Right ventricle myocardium superior (tissue), 1 donor: ENCODE data around the gene KANSL1. TPM values are rescaled to one million over a fixed set of nuclear protein-coding genes. Genes with fewer than 3 reads are reported as not detected.

Source experiments
- ATAC-seq: fragments of 200-7000 bp; cut with Tn5 transposase; one replicate; pipeline ENCODE4 v1.9.1; 2020; ENCODE audit warnings: mild to moderate bottlenecking; ENCODE audit not compliant: poor library complexity
- DNase-seq: peaks from one replicate; pipeline ENCODE4 v3.0.0-alpha.2; 2020
- intact Hi-C: fragments of 100-400 bp; cut with DNase I; formaldehyde crosslinking; loops from one replicate; pipeline ENCODE4 v1.11.2; 2022
- total RNA-seq: library from RNA; stranded (reverse); fragmentation: NEBNext Ultra II Directional; extraction: Animal tissue kit (Norgen Biotek cat#: 25700); gene quantifications from one replicate; pipeline ENCODE4 v1.2.1, GENCODE V29; 2021
- donor health status: DM: no; HTN: yes; CAD: no; lungs with severe emphysema.

Gene KANSL1
- total RNA-seq, 1 donor from 2014 or later, result 25.1 TPM

DNA sequence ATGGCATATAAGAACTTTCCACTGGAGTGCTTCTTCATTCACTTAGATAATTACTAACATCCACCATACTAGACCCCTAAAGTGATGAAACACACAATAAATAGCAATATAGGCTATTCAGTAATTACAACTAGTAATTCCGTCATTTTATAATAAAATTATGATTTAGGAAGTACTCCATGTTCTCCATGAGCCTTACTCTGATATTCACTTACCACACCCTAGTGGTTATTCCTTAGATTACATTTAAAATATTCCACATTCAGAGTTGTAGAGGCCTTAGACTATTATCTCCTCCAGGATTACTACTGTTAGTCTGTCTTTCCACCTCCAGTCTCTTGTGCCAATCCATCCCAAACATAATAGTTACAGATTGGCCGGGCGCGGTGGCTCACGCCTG, 131.8 kb downstream of the KANSL1 start:
- intact Hi-C loops, result no loop called here
- no peak for DNase-seq
- ATAC-seq, result no peak

DNA sequence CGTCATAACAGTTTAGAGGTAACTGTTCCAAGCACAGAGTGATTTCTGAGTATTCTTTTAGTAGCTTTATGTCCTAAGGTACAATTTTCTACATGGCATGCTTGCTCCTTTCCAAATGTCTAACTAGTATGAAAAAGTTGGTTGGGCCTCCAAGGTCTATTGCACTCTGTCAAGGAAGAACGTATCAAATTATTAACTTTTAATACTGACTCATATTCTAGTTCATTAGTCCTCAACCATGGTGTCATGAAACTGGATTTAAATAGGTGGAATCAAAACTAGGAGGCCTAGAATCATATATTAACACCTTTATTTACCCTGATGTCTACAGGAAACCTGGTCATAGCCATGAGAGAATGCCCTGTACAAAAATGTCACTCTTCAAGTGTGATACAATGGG, 132.8 kb downstream of the KANSL1 start:
- DNase-seq, result no peak
- ATAC-seq, result no peak
- intact Hi-C loops, result no loop called here

DNA sequence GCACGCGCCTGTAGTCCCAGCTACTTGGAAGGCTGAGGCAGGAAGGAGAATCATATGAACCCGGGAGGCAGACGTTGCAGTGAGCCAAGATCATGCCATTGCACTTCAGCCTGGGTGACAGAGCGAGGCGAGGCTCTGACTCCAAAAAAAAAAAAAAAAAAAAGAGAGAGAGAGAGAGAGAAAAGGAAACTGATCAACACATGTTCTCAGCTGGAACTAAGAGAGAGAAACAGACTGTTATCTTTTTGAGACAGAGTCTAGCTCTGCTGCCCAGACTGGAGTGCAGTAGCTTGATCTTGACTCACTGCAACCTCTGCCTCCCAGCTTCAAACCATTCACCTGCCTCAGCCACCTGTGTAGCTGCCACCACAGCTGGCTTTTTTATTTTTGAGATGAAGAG, 133.7 kb downstream of the KANSL1 start:
- peak; percentile 51 for ATAC-seq
- DNase-seq, result no peak
- intact Hi-C loops, result no loop called here

DNA sequence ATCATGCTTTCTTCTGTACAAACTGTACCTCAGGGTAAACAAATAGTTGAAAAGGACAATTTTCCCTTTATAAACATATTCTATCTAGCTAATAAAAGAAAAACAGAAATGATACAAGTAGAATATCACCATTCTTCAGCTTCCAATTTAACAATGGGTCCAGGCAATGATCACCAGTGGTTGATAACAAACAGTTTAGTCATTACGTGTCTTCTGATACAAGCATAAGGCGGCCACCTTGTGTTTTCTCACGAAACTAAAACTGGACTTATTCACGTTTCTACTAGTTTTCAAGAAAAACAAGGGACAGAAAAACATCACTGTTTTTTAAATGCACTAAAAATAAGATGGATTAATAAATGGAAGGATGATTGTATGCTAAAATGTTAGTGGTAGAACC, 135.9 kb downstream of the KANSL1 start:
- ATAC-seq (no peak), DNase-seq (no peak)
- intact Hi-C loops, result no loop called here

DNA sequence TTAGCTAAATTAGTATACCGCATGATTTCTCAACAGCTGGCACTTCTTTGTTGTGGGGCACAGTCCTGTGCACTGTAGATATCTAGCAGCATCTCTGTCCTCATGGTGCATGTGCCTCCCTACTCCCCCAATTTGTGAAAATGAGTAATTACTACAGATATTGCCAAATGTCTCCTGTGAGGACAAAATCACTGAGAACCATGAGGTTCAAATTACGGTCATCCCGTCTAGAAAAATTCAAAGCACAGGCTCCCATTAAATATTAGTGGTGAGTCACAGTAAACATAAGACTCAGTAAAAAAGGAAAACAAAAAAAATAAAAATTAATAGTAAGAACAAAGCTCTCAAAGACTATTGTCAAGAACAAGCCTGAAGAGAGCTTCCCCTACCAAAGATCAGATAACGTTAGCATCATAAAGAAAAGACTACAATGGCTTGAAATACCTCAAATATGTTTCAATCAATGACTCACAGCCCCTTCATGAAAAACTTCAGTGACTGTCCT, 136.4 kb downstream of the KANSL1 start:
- ATAC-seq (no peak), DNase-seq (no peak)
- intact Hi-C loops, result no loop called here

DNA sequence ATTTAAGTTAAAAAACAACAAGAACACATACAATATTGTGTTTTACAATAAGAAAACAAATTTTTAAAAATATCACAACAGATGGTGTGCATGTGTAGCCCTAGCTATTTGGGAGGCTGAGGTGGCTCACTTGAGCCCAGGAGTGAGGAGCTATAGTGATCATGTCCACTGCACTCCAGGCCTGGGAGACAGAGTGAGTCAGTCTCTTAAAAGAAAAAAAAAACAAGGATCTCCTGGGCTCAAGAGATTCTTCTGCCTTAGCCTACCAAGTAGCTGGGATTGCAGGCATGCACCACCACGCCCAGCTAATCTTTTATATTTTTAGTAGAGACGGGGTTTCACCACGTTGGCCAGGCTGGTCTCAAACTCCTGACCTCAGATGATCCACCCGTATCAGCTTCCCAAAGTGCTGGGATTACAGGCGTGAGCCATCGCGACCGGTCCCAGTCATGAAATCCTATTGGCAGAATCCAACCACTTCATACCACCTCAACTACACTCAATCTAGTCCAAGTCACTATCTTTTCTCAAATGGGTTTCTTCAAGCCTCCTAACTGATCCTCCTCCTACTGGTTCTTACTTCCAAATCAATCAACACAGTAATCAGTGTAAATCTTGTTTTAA, 139.2 kb downstream of the KANSL1 start:
- ATAC-seq (no peak), DNase-seq (no peak)
- intact Hi-C loops, result no loop called here

DNA sequence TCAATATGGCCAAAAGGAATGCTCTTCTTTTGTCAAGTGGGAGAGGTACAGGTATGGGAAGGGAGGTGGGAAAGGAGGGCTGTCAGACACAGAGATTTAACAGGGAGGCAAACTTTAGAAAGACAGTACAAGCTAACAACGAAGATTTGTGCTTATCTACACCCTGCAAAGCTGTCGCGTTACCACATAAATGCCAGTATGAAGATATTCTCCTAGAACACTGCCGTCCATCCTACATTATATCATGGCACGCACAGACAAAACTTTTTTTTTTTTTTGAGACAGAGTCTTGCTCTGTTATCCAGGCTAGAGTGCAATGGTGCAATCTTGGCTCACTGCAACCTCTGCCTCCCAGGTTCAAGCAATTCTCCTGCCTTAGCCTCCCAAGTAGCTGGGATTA, 143.6 kb downstream of the KANSL1 start:
- no peak for ATAC-seq
- DNase-seq, result no peak

DNA sequence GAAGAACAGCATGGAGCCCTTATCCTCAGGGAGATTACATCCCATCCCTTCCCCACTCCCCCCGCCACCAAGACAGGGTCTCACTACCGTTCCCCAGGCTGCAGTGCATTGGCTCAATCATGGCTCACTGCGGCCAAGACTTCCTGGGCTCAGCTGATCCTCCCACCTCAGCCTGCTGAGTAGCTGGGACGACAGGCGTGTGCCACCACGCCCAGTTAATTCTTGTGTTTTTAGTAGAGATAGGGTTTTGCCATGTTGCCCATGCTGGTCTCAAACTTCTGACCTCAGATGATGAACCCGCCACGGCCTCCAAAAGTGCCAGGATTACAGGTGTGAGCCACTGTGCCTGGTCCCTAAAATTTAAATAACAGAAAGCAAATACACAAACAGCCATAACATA, 145.4 kb downstream of the KANSL1 start:
- DNase-seq (no peak), ATAC-seq (no peak)
- intact Hi-C loops, result loop anchor here (5.0 kb wide), 2 partner anchors 139 to 164 kb away; no protein-coding TSS in a partner anchor

More for the DNA sequence above, 143.6 kb downstream of the KANSL1 start:
- intact Hi-C loops, result loop anchor here (5.0 kb wide), 2 partner anchors 138 to 163 kb away; no protein-coding TSS in a partner anchor

DNA sequence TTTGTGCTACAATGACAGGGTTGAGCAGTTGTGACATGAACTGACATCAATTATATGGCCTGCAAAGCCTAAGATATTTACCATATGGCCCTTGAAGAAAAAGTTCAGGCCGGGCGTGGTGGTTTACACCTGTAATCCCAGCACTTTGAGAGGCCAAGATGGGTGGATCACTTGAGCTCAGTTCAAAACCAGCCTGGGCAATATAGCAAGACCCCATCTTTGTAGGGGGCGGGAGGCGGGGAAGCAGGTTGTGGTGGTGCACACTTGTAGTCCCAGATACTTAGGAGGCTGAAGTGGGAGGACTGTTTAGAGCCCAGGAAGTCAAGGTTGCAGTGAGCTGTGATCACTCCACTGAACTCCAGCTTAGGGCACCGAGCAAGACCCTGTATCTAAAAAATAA, 145.8 kb downstream of the KANSL1 start:
- DNase-seq (no peak), ATAC-seq (no peak)
- intact Hi-C loops, result loop anchor here (5.0 kb wide), 2 partner anchors 140 to 165 kb away; no protein-coding TSS in a partner anchor

DNA sequence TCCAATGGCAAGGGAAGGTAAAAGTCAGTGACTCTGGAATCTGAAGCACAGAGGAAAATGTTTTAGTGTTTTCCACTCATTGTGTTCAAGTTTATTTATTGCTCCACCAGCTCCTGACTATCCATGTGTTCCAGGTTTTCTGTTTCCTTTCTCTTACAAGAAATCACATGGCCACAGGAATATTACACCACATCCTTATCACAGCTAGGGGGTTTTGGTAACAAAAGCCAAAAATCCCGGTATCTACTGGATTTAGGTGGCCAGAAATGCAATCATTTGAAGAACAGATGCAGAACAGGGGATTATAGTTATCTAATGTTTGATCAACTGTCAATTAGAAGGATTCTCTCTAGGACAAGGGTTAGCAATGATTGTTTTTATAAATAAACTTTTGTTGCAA, 146.3 kb downstream of the KANSL1 start:
- ATAC-seq (no peak), DNase-seq (no peak)
- intact Hi-C loops, result loop anchor here (5.0 kb wide), 2 partner anchors 140 to 165 kb away; no protein-coding TSS in a partner anchor

DNA sequence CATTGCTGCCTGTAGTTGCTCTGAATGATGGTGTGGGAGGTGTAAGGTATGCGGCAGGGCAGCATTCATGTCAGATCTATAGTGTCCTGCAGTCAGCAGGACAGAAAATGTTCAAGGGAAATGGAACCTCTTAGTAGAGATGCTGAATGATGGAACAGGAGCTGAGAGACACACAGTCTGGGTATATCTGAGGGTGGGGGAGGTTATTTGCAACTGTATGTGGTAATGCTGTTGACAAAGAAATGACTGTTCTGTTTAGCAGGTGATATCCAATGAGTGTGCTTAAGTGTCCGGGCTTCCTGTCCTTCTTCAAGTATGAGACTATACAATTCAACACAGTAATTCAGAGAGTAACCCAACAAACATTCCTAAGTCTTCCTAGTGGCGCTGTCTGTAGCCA, 147.6 kb downstream of the KANSL1 start:
- DNase-seq (no peak), ATAC-seq (no peak)
- intact Hi-C loops, result loop anchor here (5.0 kb wide), 2 partner anchors 142 to 167 kb away; no protein-coding TSS in a partner anchor

DNA sequence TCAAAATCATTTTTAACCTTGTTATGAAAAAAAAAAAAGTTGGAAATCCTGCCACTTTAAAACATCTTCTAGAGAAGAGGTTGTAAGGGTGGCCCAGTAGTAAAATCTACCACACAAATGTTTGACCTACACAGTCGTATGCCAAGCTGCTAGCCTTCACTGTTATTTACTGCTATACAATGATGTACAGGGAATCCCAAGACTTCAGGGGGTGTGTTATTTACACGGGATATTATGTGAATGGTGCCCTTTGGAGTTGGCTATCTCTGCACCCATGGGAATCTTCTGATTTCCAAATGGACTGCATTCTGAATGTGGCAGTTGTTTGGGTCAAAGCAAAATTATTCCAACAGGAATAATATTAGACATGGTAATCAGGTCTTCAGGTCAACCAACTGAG, 148.2 kb downstream of the KANSL1 start:
- ATAC-seq, result no peak
- DNase-seq, result no peak
- intact Hi-C loops, result loop anchor here (5.0 kb wide), 2 partner anchors 142 to 167 kb away; no protein-coding TSS in a partner anchor

DNA sequence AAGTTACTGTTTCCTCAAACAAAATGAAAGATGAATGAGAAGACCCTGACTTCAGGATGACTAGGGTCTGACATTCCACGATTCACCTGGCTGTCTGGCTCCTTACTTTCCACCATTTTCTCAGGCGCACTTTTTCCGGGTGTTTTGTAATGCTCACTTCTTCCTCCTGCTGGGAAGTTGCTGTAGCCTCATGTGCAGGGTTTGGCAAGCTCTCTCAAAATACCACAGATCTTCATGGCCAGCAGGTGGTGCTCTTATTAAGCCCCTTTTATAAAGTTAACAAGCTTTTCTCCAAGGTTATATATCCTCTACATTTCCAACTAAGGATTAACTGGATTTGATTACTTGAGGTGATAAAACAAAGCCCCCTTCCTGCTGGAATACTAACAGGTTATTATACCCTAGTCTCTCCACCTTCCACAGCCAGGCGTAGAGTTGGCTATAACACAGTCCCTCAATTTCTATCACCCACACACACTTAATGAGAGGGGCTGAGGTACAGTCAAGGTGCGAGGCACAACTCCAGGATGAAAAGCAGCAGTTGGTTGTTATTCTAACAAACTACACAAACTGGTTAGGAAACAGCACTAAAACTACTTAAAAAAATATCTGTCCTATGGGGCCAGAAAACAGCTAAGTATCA, 148.8 kb downstream of the KANSL1 start:
- ATAC-seq (peak; percentile 84), DNase-seq (no peak)
- intact Hi-C loops, result no loop called here

DNA sequence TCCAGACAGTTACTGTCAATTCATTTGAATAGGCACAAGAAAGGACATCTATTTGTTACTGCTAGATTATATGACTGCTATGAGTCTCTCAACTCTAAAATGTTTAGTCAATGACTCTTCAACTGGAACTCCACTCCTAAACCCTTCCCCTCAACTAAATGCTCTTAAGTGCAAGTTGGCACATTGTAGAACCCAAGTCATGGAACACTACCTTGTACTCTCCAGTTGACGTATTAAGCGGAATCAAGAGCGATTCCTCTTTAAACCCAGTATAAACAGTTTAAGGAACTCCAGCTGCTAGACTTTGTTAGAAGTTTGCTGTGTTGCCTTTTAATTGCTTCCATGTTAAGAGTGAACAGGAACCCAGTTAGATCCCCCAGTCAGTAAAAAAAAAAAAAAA, 149.6 kb downstream of the KANSL1 start:
- no peak for DNase-seq
- intact Hi-C loops, result no loop called here

DNA sequence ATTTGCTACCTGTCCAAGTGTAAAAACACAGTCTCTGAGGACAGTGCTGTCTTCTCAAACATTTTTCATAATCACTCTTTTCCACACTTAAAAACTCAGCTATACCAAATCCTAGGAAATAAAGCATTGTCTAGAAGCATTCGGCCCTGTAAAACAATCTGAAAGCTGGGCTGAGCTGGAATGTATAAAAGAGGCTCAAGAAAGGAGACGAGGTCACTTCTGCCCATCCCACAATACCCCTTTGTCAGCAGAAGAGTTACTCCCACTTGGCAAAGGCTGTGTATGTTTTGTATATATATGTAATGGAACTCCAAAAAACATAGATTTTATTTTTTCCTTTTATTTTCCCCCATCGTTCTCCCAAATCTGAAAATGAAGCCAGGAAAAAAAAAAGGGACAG, 150.3 kb downstream of the KANSL1 start:
- ATAC-seq, result no peak
- intact Hi-C loops, result no loop called here
- no peak for DNase-seq

More for the DNA sequence above, 149.6 kb downstream of the KANSL1 start:
- no peak for ATAC-seq

DNA sequence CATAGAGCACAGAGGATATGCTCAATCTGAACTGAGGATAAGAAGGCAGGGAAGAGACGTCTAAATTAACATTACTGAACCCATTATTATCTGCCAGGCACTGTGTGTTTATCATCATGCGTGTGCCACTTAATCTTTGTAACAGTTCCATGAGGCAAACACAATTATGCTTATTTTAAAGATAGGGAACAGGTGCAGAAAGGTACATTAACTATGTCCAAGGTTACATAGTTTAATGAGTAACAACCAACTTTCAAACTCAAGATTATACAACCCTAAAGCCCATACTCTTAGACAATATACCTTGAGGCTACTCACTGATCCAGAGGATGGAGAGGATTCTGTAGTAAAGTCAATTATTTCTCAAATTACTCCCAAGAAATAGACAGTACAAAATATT, 151.0 kb downstream of the KANSL1 start:
- DNase-seq (no peak), ATAC-seq (no peak)
- intact Hi-C loops, result no loop called here

DNA sequence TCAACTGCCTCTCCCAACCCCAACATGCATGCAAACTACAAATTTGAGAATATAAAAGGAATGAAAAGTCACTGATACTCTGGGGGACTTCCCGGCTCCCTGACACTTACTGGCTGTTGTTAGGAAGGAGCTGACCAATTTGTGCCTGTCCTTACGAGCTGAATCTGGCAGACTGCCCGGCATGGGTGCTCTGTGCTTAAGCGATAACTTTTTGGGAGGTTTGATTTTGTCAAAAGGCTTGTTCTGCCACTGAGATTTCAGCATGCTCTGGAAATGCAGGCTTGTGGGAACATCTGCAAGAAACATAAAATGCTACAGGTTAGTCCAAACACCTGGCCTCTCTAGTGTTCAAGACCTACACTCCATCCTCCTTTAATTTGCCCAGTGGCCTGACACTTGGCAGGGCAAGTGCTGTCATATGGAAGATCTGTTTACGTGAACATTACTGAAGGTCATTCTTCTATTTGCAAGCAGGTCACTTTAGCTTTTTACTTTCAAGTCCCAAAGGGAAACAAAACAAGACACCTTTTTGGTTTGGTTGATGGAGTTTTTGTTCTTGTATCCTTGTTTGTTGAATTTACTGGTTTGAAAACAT, 153.5 kb downstream of the KANSL1 start:
- intact Hi-C loops, result no loop called here
- DNase-seq (peak; percentile 72), ATAC-seq (peak; percentile 64)

DNA sequence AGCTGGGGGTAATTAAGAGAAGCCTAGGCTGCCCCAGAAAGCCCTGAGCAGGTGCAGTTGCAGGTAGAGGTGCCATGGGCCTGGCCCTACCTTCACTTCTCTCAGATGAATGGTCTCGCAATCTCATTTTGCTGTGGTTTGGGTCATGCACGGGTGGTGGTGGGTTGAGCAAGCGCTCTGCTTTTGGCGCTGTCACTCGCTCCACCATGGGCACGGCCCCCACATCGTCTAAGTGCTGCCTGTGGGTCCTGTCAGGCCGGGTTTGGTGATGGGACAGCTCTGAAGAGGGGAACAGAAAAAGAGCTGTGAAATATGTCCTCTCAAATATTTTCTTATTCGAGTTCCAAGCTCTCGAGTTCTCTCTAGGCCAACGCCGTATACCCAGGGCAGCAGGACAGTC, 154.3 kb downstream of the KANSL1 start:
- intact Hi-C loops, result no loop called here
- ATAC-seq (no peak), DNase-seq (no peak)

DNA sequence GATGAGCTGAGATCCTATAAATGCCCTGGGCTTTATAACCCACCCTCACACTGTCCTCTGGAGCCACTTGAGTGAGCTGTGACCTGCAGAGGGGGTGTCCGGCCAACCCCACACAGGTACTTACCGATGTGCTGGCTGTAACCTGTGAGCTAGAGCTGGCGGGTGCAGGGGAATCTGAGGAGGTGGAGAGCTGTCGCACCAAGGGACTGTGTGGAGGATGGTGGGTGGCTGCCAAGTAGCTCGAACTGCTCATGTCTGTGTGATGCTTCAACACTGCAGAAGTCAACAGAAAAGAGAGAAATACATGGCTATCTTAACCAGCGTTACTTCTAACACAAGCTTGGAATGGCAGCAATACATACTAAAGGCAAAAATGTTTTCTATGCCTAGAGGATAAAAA, 154.8 kb downstream of the KANSL1 start:
- intact Hi-C loops, result no loop called here
- no peak for ATAC-seq
- no peak for DNase-seq

DNA sequence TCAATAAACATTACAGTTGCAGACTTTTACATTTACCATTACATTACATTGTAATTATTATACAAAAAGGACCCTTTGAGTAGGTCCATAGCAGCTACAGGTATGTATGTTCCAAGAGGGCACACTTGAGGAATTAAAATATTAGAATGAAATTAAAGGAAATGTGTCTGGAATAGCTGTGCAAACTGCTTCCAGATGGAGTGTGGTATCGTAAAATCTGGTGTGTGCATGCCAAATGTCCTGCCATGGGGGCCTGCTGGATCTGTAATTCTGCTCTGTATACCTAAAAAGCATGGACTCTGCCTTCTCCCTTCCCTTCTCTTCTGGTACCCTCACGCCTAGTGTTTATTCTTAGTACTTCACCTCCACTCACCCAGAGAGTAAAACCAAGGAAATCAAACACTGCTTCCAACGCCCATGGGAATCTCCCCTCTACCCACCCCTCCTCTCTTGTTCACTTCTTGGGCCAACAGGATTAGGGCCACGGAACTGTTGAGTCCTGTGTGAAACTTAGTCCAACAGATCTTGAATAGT, 155.4 kb downstream of the KANSL1 start:
- DNase-seq, result no peak
- intact Hi-C loops, result no loop called here
- ATAC-seq, result no peak
